HL-60 (cell line): ENCODE measurements around the gene ATP6V0D1.

Source experiments
- CTCF ChIP-seq: IDR thresholded peaks from one replicate; pipeline ENCODE4 v1.5.1; 2011; ENCODE audit warnings: low read length, control low read depth, inconsistent platforms; ENCODE audit not compliant: insufficient read depth
- GABPA ChIP-seq: IDR thresholded peaks from 2 replicates; pipeline ENCODE4 v1.6.1; 2012; ENCODE audit warnings: low read depth
- REST ChIP-seq: IDR thresholded peaks from 2 replicates; pipeline ENCODE4 v1.6.1; 2012; ENCODE audit warnings: low read depth; ENCODE audit not compliant: insufficient replicate concordance

- no peak for TF ChIP-seq CTCF
- no peak for TF ChIP-seq REST
- peak; percentile 7; the same call in 1 of the 2 replicates for TF ChIP-seq GABPA
These were observed 90.0 kb downstream of the ATP6V0D1 start for GRCh38 chr16:67390816-67391423.
